Measurements from ENCODE around the gene ZNF383. TPM values are rescaled to one million over a fixed set of nuclear protein-coding genes. Genes with fewer than 3 reads are reported as not detected.
A peak's percentile ranks its signal among the peaks of the same experiment; 100 is the strongest.
"Not testable (repeated sequence)": the region's sequence is repeated elsewhere in the genome, so short reads cannot be mapped to it uniquely, and the experiment has no call there.

Gene ZNF383
- total RNA-seq, 2 experiments from 2014 or later = 8.5 to 9.2 TPM

DNA sequence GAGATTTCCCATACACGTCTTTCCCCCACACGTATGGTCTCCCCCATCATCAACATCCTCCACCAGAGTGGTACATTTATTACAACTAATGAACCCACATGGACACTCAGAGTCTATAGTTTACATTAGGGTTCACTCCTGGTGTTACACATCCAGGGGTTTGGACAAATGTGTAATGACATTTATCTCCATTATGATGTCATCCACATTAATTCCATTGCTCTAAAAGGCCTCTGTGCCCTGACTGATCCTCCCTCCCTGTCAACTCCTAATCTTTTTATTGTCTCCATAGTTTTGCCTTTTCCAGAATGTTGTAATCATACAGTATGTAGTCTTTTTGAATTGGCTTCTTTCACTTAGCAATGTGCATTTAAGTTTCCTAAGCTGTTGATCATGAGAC lies 8.2 kb downstream of the ZNF383 start:
- CTCF ChIA-PET = no interaction called here
- Mint-ChIP-seq H3K36me3 (ENCODE audit: low read depth) (peaks cover 81% of the 10 kb centered on the region), H3K27me3 (no peaks in the 10 kb centered on the region), H3K9me3 (ENCODE audit: low read depth) (peaks cover 35% of the 10 kb centered on the region), H3K4me3 (no peak overlapping the region), H3K4me1 (no peaks in the 10 kb centered on the region), H3K27ac (no peak overlapping the region)
- no peak for DNase-seq
- intact Hi-C loops (cut with DNase I, micrococcal nuclease) = no loop called here
- no peak for ATAC-seq
- POLR2A ChIA-PET = no interaction called here

DNA sequence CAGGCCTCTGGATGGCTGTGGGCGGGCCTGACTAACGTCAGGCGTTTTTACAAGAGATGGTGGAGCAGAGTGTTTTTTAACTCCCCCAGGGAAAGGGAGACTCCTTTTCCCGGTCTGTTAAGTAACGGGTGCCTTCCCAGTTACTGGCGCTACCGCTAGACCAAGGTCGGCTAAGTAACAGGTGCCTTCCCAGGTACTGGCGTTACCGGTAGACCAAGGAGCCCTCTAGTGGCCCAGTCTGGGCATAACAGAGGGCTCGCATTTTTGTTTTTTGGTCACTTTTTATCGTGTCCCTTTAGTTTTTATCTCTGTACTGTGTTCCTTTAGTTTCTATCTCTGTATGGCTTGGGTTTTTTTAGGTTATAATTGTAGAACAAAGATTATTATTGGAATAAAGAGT lies 10.0 kb downstream of the ZNF383 start:
- intact Hi-C loops (cut with DNase I, micrococcal nuclease) = loop anchor here in 1 of 2 experiments (1.0 kb wide), 1 partner anchor 255 kb away; no protein-coding TSS in a partner anchor
- ChIA-PET POLR2A (no interaction called here), CTCF (no interaction called here)
- peaks cover 79% of the 10 kb centered on the region for H3K36me3 Mint-ChIP-seq (ENCODE audit: low read depth)
- DNase-seq = peak; percentile 59
- H3K9me3 Mint-ChIP-seq (ENCODE audit: low read depth) = peaks cover 33% of the 10 kb centered on the region
- no peak for ATAC-seq
- H3K27ac Mint-ChIP-seq = no peak overlapping the region
- no peaks in the 10 kb centered on the region for H3K4me1 Mint-ChIP-seq
- H3K4me3 Mint-ChIP-seq = no peak overlapping the region
- H3K27me3 Mint-ChIP-seq = no peaks in the 10 kb centered on the region

DNA sequence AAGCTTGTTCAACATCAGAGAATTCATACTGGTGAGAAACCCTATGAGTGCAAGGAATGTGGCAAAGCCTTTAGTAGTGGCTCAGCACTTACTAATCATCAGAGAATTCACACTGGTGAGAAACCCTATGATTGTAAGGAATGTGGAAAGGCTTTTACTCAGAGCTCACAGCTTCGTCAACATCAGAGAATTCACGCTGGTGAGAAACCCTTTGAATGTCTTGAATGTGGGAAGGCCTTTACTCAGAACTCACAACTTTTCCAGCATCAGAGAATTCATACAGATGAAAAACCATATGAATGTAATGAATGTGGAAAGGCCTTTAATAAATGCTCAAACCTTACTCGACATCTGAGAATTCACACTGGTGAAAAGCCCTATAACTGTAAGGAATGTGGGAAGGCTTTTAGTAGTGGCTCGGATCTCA lies 25.2 kb downstream of the ZNF383 start:
- POLR2A ChIA-PET = no interaction called here

GRCh38 chr19:37251308-37252229 lies 33.6 kb downstream of the ZNF383 start:
- ATAC-seq = peak; percentile 74
- H3K27me3 Mint-ChIP-seq = no peaks in the 10 kb centered on the region
- peak overlapping the region; percentile 47 for H3K4me3 Mint-ChIP-seq
- peaks cover 53% of the 10 kb centered on the region for H3K9me3 Mint-ChIP-seq (ENCODE audit: low read depth)
- intact Hi-C loops (cut with DNase I, micrococcal nuclease) = no loop called here
- no peaks in the 10 kb centered on the region for H3K4me1 Mint-ChIP-seq
- CTCF ChIA-PET = no interaction called here
- H3K27ac Mint-ChIP-seq = no peak overlapping the region
- peaks cover 44% of the 10 kb centered on the region for H3K36me3 Mint-ChIP-seq (ENCODE audit: low read depth)
- POLR2A ChIA-PET = no interaction called here
- DNase-seq = peak; percentile 62

More for the DNA sequence above, 25.2 kb downstream of the ZNF383 start:
- no peaks in the 10 kb centered on the region for H3K27me3 Mint-ChIP-seq
- H3K9me3 Mint-ChIP-seq (ENCODE audit: low read depth) = peaks cover 48% of the 10 kb centered on the region
- no peak for DNase-seq
- CTCF ChIA-PET = no interaction called here
- H3K27ac Mint-ChIP-seq = no peak overlapping the region
- peaks cover 79% of the 10 kb centered on the region for H3K36me3 Mint-ChIP-seq (ENCODE audit: low read depth)
- no peak overlapping the region for H3K4me3 Mint-ChIP-seq
- ATAC-seq = no peak
- no peaks in the 10 kb centered on the region for H3K4me1 Mint-ChIP-seq
- intact Hi-C loops (cut with DNase I, micrococcal nuclease) = no loop called here

GRCh38 chr19:37263028-37263427 lies 45.0 kb downstream of the ZNF383 start:
- H3K4me1 Mint-ChIP-seq; intact Hi-C loops (cut with DNase I, micrococcal nuclease); H3K4me3 Mint-ChIP-seq; H3K27me3 Mint-ChIP-seq; CTCF ChIA-PET; H3K27ac Mint-ChIP-seq; POLR2A ChIA-PET; H3K36me3 Mint-ChIP-seq (ENCODE audit: low read depth); ATAC-seq; DNase-seq: not testable (repeated sequence)
- peaks cover 18% of the 10 kb centered on the region for H3K9me3 Mint-ChIP-seq (ENCODE audit: low read depth)

DNA sequence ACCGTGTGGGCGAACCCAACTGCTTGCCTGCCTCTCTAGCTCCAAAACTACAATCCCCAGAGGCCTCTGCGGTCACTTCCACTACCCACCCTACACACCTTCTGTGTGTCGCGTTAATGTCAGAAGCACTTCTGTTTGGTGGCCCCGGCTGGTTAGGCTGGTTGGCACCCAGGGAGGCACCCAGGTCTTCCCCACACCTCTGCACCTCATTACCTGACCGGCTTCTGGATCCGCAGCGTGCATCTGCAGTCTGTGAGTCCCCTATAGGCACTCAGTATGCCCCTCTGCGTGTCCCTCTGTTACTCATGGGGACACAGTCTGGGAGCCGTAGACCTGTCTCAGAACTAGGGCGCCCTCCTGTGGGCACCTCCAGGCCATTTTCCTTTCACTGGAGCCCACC lies 49.0 kb downstream of the ZNF383 start:
- DNase-seq; CTCF ChIA-PET; ATAC-seq; H3K4me1 Mint-ChIP-seq; intact Hi-C loops (cut with DNase I, micrococcal nuclease); H3K36me3 Mint-ChIP-seq (ENCODE audit: low read depth); H3K4me3 Mint-ChIP-seq; H3K27ac Mint-ChIP-seq; POLR2A ChIA-PET; H3K27me3 Mint-ChIP-seq: not testable (repeated sequence)
- peaks cover 12% of the 10 kb centered on the region for H3K9me3 Mint-ChIP-seq (ENCODE audit: low read depth)

- intact Hi-C loops (cut with DNase I, micrococcal nuclease); H3K9me3 Mint-ChIP-seq (ENCODE audit: low read depth); H3K27ac Mint-ChIP-seq; H3K4me3 Mint-ChIP-seq; ATAC-seq; H3K27me3 Mint-ChIP-seq; CTCF ChIA-PET; H3K36me3 Mint-ChIP-seq (ENCODE audit: low read depth); DNase-seq; POLR2A ChIA-PET; H3K4me1 Mint-ChIP-seq: not testable (repeated sequence)
These were observed 49.7 kb downstream of the ZNF383 start for GRCh38 chr19:37267755-37268154.

GRCh38 chr19:37280656-37281055 lies 62.6 kb downstream of the ZNF383 start:
- DNase-seq = not testable (repeated sequence)

GRCh38 chr19:37284020-37284419 lies 66.0 kb downstream of the ZNF383 start:
- POLR2A ChIA-PET; H3K27ac Mint-ChIP-seq; DNase-seq; H3K27me3 Mint-ChIP-seq; H3K36me3 Mint-ChIP-seq (ENCODE audit: low read depth); H3K9me3 Mint-ChIP-seq (ENCODE audit: low read depth); ATAC-seq; CTCF ChIA-PET; intact Hi-C loops (cut with DNase I, micrococcal nuclease); H3K4me1 Mint-ChIP-seq; H3K4me3 Mint-ChIP-seq: not testable (repeated sequence)

More at GRCh38 chr19:37280656-37281055, 62.6 kb downstream of the ZNF383 start:
- H3K27ac Mint-ChIP-seq; H3K27me3 Mint-ChIP-seq; H3K36me3 Mint-ChIP-seq (ENCODE audit: low read depth); intact Hi-C loops (cut with DNase I, micrococcal nuclease); CTCF ChIA-PET; ATAC-seq; H3K4me1 Mint-ChIP-seq; POLR2A ChIA-PET; H3K4me3 Mint-ChIP-seq; H3K9me3 Mint-ChIP-seq (ENCODE audit: low read depth): not testable (repeated sequence)

DNA sequence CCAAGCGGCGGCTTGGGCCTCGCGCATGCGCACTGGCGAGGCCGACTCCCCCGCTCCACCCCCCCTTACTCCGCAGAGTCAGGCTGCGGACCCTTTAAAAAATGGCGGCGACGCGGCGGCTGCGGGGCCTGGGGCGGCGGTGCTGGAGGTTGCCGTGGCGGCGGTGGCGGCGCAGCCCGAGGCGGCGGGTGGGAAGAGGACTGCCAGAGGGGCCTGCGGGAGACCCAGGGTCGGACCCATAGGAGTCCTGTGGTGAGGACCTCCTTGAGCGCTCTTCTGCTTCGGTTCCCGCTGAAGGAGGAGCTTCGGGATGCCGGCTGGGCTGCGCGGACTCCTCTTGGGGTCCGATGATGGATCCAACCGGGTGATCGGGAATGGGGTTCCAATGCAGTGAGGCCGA lies 71.2 kb downstream of the ZNF383 start:
- H3K4me1 Mint-ChIP-seq; H3K9me3 Mint-ChIP-seq (ENCODE audit: low read depth); POLR2A ChIA-PET; H3K36me3 Mint-ChIP-seq (ENCODE audit: low read depth); H3K27ac Mint-ChIP-seq; intact Hi-C loops (cut with DNase I, micrococcal nuclease); H3K4me3 Mint-ChIP-seq; CTCF ChIA-PET; H3K27me3 Mint-ChIP-seq; ATAC-seq: not testable (repeated sequence)
- peak; percentile 2 for DNase-seq

DNA sequence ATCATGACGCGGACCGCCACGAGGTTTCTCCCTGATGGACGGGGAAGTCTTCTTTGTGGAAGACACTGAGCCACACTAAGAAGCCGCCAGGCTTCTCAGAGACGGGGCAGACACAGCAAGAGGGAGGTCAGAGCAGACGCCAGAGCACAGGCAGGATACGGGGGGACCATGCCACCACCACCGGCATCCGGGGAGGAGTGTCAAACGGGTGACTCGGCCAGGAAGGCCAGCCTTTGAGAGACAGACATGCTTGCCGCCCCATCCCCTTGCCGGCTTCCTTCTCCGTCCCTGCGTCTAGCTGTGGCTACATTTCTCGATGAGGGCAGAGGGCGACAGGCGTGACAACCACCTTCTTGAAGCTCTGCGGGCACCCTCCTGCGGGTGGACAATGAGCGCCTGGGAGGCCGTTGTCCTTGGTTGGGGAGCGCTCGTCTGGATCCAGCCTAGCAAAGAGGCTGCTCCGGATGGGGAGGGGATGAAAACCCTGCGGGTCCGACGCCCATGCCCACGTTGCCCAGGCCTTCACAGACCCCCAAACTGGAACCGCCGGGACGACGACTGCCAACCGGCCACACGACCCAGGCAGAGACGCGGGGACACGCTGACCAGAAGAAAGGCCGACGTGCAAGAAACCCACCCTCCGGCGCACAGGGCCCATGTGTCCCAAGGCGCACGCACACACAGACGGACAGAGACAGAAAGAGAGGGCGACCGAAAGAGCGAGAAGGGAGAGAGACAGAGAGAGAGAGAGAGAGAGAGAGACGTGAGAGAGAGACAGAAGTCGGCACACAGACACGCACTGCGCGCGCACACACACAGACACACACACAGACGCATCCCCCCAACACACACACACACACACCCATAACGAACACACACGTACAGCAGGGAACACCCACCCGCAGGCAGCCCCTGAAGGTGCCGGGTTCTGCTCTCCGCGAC lies 75.3 kb downstream of the ZNF383 start:
- peak; percentile 25 for DNase-seq
- POLR2A ChIA-PET; H3K4me3 Mint-ChIP-seq; H3K4me1 Mint-ChIP-seq; H3K27ac Mint-ChIP-seq; H3K9me3 Mint-ChIP-seq (ENCODE audit: low read depth); H3K36me3 Mint-ChIP-seq (ENCODE audit: low read depth); H3K27me3 Mint-ChIP-seq; ATAC-seq; intact Hi-C loops (cut with DNase I, micrococcal nuclease); CTCF ChIA-PET: not testable (repeated sequence)

DNA sequence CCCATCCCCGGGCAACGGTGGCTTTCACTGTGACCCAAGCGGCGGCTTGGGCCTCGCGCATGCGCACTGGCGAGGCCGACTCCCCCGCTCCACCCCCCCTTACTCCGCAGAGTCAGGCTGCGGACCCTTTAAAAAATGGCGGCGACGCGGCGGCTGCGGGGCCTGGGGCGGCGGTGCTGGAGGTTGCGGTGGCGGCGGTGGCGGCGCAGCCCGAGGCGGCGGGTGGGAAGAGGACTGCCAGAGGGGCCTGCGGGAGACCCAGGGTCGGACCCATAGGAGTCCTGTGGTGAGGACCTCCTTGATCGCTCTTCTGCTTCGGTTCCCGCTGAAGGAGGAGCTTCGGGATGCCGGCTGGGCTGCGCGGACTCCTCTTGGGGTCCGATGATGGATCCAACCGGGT lies 76.2 kb downstream of the ZNF383 start:
- CTCF ChIA-PET; H3K36me3 Mint-ChIP-seq (ENCODE audit: low read depth); H3K4me1 Mint-ChIP-seq; H3K9me3 Mint-ChIP-seq (ENCODE audit: low read depth); H3K27me3 Mint-ChIP-seq; H3K4me3 Mint-ChIP-seq; H3K27ac Mint-ChIP-seq; intact Hi-C loops (cut with DNase I, micrococcal nuclease); DNase-seq; ATAC-seq; POLR2A ChIA-PET: not testable (repeated sequence)
